Activated CD8-positive, alpha-beta T cell treated with anti-CD3 and anti-CD28 coated beads for 36 hours (primary cell): Measurements from ENCODE around the gene KDM3B. TPM values are rescaled to one million over a fixed set of nuclear protein-coding genes. Genes with fewer than 3 reads are reported as not detected.

Experiments
- ATAC-seq: fragments of 200-7000 bp; cut with Tn5 transposase; one replicate; pipeline ENCODE4 v1.10.0; 2021; ENCODE audit warnings: mild to moderate bottlenecking, moderate library complexity
- CTCF ChIA-PET: fragments of 350-600 bp; sonication (Branson Sonifier 250); formaldehyde crosslinking; loops from one replicate; lab custom pipeline; 2021; ENCODE audit warnings: antibody characterized with exemption; lab: Charles Lee
- POLR2A ChIA-PET: fragments of 350-600 bp; sonication (Branson Sonifier 250); formaldehyde crosslinking; loops from one replicate; lab custom pipeline; 2021; ENCODE audit warnings: antibody characterized with exemption; lab: Charles Lee
- DNase-seq: peaks from one replicate; pipeline ENCODE4 v3.0.0-alpha.2; 2020
- H3K27ac Mint-ChIP-seq: one replicate; pipeline ENCODE4 v1.8.0; 2021; ENCODE audit warnings: mild to moderate bottlenecking, mixed read lengths
- H3K27me3 Mint-ChIP-seq: one replicate; pipeline ENCODE4 v1.8.0; 2021; ENCODE audit warnings: mixed read lengths
- H3K36me3 Mint-ChIP-seq: one replicate; pipeline ENCODE4 v1.8.0; 2021; ENCODE audit warnings: low read depth, mixed read lengths
- H3K4me1 Mint-ChIP-seq: one replicate; pipeline ENCODE4 v1.8.0; 2021; ENCODE audit warnings: low read depth, mixed read lengths
- H3K4me3 Mint-ChIP-seq: one replicate; pipeline ENCODE4 v1.8.0; 2021; ENCODE audit warnings: mild to moderate bottlenecking, moderate library complexity, mixed read lengths
- H3K9me3 Mint-ChIP-seq: one replicate; pipeline ENCODE4 v1.8.0; 2021; ENCODE audit warnings: mixed read lengths
- intact Hi-C: fragments of 100-400 bp; cut with micrococcal nuclease; formaldehyde crosslinking; loops from one replicate; pipeline ENCODE4 v1.10.0; 2022
- total RNA-seq, 2 experiments: library from RNA; stranded (reverse); gene quantifications; one replicate each; pipeline ENCODE4 v1.2.3, GENCODE V29; 2021
- TF ChIP-seq, protein P1 (sequence below): fragments of 200-600 bp; IDR thresholded peaks from one replicate; pipeline ENCODE4 v1.8.0; 2022; ENCODE audit warnings: antibody characterized with exemption, mild to moderate bottlenecking

Gene KDM3B
- total RNA-seq, 2 experiments from 2014 or later = 41.6 to 41.9 TPM

DNA sequence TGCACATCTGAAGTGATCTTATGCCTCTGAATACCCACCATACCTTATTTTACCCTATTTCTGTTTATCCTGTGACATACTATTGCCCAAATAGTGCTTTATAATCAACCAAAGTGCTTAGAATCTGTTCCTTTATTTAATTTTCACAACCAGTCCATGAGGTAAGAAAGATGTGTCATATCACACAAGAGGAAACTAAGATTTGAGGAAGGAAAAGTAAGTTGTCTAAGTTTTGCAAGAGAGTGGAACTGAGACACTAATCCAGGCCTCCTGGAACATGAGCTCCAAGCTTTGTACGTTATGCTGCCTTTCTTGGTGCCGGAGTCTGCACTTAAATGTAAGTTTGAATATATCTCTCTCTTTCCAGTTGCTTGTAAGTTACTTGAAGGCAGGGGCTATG, 17.2 kb downstream of the KDM3B start:
- Mint-ChIP-seq H3K9me3 (no peaks in the 10 kb centered on the region), H3K27me3 (no peaks in the 10 kb centered on the region), H3K4me1 (peaks cover 38% of the 10 kb centered on the region), H3K4me3 (no peak overlapping the region), H3K36me3 (no peaks in the 10 kb centered on the region), H3K27ac (peak overlapping the region; percentile 6)
- POLR2A ChIA-PET = interaction anchor here (1.2 to 1.7 kb wide), 2 partner anchors 20 to 69 kb away, joined by 3 to 6 read pairs; partner anchors contain the start of gene REEP2
- DNase-seq = no peak
- intact Hi-C loops = no loop called here
- CTCF ChIA-PET = interaction anchor here (1.4 to 8.1 kb wide), 3 partner anchors 17 to 38 kb away, joined by 3 to 89 read pairs (median 3); partner anchors contain the start of genes CDC25C and KDM3B
- TF ChIP-seq, protein P1, sequence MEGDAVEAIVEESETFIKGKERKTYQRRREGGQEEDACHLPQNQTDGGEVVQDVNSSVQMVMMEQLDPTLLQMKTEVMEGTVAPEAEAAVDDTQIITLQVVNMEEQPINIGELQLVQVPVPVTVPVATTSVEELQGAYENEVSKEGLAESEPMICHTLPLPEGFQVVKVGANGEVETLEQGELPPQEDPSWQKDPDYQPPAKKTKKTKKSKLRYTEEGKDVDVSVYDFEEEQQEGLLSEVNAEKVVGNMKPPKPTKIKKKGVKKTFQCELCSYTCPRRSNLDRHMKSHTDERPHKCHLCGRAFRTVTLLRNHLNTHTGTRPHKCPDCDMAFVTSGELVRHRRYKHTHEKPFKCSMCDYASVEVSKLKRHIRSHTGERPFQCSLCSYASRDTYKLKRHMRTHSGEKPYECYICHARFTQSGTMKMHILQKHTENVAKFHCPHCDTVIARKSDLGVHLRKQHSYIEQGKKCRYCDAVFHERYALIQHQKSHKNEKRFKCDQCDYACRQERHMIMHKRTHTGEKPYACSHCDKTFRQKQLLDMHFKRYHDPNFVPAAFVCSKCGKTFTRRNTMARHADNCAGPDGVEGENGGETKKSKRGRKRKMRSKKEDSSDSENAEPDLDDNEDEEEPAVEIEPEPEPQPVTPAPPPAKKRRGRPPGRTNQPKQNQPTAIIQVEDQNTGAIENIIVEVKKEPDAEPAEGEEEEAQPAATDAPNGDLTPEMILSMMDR = no peak
- no peak for ATAC-seq

DNA sequence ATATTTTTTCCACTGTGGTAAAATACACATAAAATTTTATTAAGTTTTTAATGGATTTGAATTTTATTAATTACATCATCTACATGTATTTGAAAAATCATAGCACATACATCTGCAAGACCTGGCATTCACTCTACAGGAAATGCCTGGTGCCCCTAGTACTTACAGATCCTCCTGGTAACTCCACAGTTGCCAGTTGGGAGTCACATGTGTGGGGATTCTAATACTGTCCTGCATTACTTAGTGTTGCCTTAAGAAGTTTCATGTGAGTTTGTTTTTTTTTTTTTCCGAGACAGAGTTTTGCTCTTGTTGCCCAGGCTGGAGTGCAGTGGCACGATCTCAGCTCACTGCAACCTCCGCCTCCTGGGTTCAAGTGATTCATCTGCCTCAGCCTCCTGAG, 18.1 kb downstream of the KDM3B start:
- no peaks in the 10 kb centered on the region for H3K27me3 Mint-ChIP-seq
- H3K9me3 Mint-ChIP-seq = no peaks in the 10 kb centered on the region
- H3K4me1 Mint-ChIP-seq = peaks cover 36% of the 10 kb centered on the region
- CTCF ChIA-PET = interaction anchor here (1.0 to 8.1 kb wide), 4 partner anchors 16 to 32 kb away, joined by 3 to 89 read pairs (median 3); partner anchors contain the start of gene KDM3B
- ATAC-seq (no peak), DNase-seq (no peak)
- H3K36me3 Mint-ChIP-seq = no peaks in the 10 kb centered on the region
- TF ChIP-seq, protein P1 = no peak
- no peak overlapping the region for H3K27ac Mint-ChIP-seq
- H3K4me3 Mint-ChIP-seq = no peak overlapping the region
- intact Hi-C loops = no loop called here
- POLR2A ChIA-PET = no interaction called here

DNA sequence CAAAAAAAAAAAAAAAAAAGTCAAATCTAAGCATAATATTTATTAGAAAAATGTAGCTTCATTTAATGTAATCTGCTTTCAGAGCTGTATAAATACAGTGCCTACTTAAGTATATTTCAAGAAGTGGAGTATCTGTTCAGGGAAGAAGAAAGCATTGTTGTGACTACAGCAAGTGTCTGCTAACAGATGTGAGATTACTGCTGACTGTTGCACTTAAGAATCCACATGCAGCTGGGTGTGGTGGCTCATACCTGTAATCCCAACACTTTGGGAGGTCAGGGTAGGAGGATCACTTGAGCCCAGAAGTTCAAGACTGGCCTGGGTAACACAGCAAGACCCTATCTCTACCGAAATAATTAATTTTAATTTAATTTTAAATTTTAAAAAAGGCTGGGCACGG, 19.0 kb downstream of the KDM3B start:
- peaks cover 3% of the 10 kb centered on the region for H3K36me3 Mint-ChIP-seq
- ChIA-PET POLR2A (interaction anchor here (0.5 kb wide), 1 partner anchor 23 kb away, joined by 3 read pairs; no protein-coding TSS in a partner anchor), CTCF (interaction anchor here (0.8 to 8.1 kb wide), 2 partner anchors 18 to 34 kb away, joined by 3 to 89 read pairs; partner anchors contain the start of gene KDM3B)
- no peak overlapping the region for H3K27ac Mint-ChIP-seq
- intact Hi-C loops = no loop called here
- no peak overlapping the region for H3K4me3 Mint-ChIP-seq
- TF ChIP-seq, protein P1 = no peak
- no peak for ATAC-seq
- no peak for DNase-seq
- H3K4me1 Mint-ChIP-seq = peaks cover 30% of the 10 kb centered on the region
- no peaks in the 10 kb centered on the region for H3K27me3 Mint-ChIP-seq
- no peaks in the 10 kb centered on the region for H3K9me3 Mint-ChIP-seq

DNA sequence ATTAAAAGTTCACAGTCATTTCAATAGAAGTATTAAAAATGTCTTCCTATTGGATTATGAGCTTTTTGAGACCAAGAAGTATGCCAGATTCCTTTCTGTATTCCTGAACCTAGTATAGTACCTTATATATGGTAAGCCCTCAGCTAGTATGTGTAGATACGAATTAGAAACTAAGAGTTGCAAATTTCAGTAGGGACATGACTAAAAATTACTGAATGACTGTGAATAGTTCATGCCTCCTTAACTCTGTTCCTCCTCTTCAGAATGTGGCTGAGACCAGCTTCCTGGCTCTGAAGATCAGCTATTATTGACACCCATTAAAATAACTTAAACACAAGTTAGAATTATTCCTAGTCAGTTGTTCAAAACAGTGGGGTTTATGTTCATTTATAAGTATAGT, 19.7 kb downstream of the KDM3B start:
- H3K4me1 Mint-ChIP-seq = peaks cover 23% of the 10 kb centered on the region
- H3K9me3 Mint-ChIP-seq = no peaks in the 10 kb centered on the region
- intact Hi-C loops = no loop called here
- H3K27me3 Mint-ChIP-seq = no peaks in the 10 kb centered on the region
- ChIA-PET CTCF (interaction anchor here (0.8 to 8.1 kb wide), 2 partner anchors 19 to 35 kb away, joined by 3 to 89 read pairs; partner anchors contain the start of gene KDM3B), POLR2A (interaction anchor here (0.5 kb wide), 1 partner anchor 24 kb away, joined by 3 read pairs; no protein-coding TSS in a partner anchor)
- no peak overlapping the region for H3K4me3 Mint-ChIP-seq
- ATAC-seq = no peak
- DNase-seq = no peak
- TF ChIP-seq, protein P1 = no peak
- H3K27ac Mint-ChIP-seq = no peak overlapping the region
- peaks cover 4% of the 10 kb centered on the region for H3K36me3 Mint-ChIP-seq

DNA sequence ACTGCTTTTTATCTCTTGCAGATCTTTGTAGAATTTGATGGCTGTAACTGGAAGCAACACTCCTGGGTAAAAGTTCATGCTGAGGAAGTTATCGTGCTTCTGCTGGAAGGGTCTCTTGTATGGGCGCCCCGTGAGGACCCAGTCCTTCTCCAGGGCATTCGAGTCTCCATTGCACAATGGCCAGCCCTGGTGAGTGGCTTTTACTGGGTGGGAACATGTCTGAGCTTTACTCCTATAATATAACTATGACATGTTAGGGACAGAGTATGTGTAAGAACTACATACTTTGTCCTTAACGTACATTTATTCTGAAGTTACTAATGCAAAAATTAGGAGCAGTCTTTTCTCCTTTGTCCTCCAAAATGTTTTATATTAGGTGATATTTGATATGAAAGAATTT, 20.2 kb downstream of the KDM3B start:
- Mint-ChIP-seq H3K9me3 (no peaks in the 10 kb centered on the region), H3K27me3 (no peaks in the 10 kb centered on the region), H3K36me3 (peaks cover 9% of the 10 kb centered on the region), H3K4me3 (no peak overlapping the region), H3K4me1 (peaks cover 23% of the 10 kb centered on the region), H3K27ac (no peak overlapping the region)
- TF ChIP-seq, protein P1 = no peak
- POLR2A ChIA-PET = no interaction called here
- intact Hi-C loops = no loop called here
- ATAC-seq (no peak), DNase-seq (no peak)
- CTCF ChIA-PET = interaction anchor here (8.1 kb wide), 1 partner anchor 20 kb away, joined by 89 read pairs; the partner anchor contains the start of gene KDM3B
